RWPE2 (cell line): ENCODE results near the gene LEPROT.

Source experiments
- ATAC-seq: fragments of 200-7000 bp; cut with Tn5 transposase; 3 replicates; pipeline ENCODE4 v1.9.1; 2021; ENCODE audit warnings: low read depth
- DNase-seq: peaks from one replicate; pipeline ENCODE4 v3.0.0-alpha.2; 2020; ENCODE audit warnings: low spot score
- H3K27ac ChIP-seq: fragments of 450-650 bp; 2 replicates; pipeline ENCODE4 v1.5.1; 2017; ENCODE audit warnings: mild to moderate bottlenecking; ENCODE audit not compliant: poor library complexity, severe bottlenecking
- H3K27me3 ChIP-seq: fragments of 250-450 bp; sonication (Bioruptor Pico); 2 replicates; pipeline ENCODE4 v1.5.1; 2021; ENCODE audit warnings: mild to moderate bottlenecking, moderate library complexity; ENCODE audit not compliant: insufficient read depth, poor library complexity, severe bottlenecking
- H3K36me3 ChIP-seq: fragments of 250-450 bp; sonication (Bioruptor Pico); 2 replicates; pipeline ENCODE4 v1.5.1; 2020; ENCODE audit warnings: low read depth, mild to moderate bottlenecking, moderate library complexity
- H3K4me1 ChIP-seq: fragments of 250-450 bp; sonication (Bioruptor Pico); 2 replicates; pipeline ENCODE4 v1.5.1; 2021; ENCODE audit warnings: mild to moderate bottlenecking, moderate library complexity; ENCODE audit not compliant: insufficient read depth, poor library complexity, severe bottlenecking
- H3K4me3 ChIP-seq: fragments of 250-450 bp; sonication (Bioruptor Pico); 2 replicates; pipeline ENCODE4 v1.5.1; 2021; ENCODE audit warnings: mild to moderate bottlenecking, moderate library complexity; ENCODE audit not compliant: severe bottlenecking
- H3K9me3 ChIP-seq: fragments of 250-450 bp; sonication (Bioruptor Pico); 2 replicates; pipeline ENCODE4 v1.5.1; 2021; ENCODE audit warnings: mild to moderate bottlenecking, moderate library complexity; ENCODE audit not compliant: severe bottlenecking
- CTCF ChIP-seq: fragments of 450-650 bp; IDR thresholded peaks from one replicate; pipeline ENCODE4 v1.5.1; 2017; ENCODE audit warnings: mild to moderate bottlenecking, moderate library complexity; ENCODE audit not compliant: poor library complexity, severe bottlenecking

The LEPROT gene

DNA sequence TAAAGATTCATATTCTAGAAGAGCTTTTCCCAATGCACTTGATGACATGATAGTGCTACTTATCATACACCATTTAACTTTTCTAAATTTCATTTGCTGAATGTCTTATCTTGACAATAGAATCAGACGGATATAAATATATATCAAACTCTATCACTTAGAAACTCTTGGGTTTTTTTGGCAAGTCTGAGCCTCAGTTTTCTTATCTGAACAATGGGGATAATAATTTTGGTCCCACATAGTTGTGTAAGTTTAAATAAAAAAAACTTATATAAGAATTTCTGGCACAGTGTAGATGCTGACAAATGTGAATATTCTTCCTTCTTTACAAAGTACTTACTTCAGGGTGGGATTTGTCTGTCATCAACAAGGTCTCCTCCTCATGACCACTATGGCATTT lies 21.5 kb upstream of the LEPROT start:
- H3K4me3 ChIP-seq, result no peak overlapping the region
- H3K9me3 ChIP-seq, result no peaks in the 10 kb centered on the region
- no peaks in the 10 kb centered on the region for H3K27me3 ChIP-seq
- H3K4me1 ChIP-seq, result no peaks in the 10 kb centered on the region
- DNase-seq, result no peak
- no peak overlapping the region for H3K27ac ChIP-seq
- no peaks in the 10 kb centered on the region for H3K36me3 ChIP-seq
- ATAC-seq, result no peak
- TF ChIP-seq CTCF, result no peak

DNA sequence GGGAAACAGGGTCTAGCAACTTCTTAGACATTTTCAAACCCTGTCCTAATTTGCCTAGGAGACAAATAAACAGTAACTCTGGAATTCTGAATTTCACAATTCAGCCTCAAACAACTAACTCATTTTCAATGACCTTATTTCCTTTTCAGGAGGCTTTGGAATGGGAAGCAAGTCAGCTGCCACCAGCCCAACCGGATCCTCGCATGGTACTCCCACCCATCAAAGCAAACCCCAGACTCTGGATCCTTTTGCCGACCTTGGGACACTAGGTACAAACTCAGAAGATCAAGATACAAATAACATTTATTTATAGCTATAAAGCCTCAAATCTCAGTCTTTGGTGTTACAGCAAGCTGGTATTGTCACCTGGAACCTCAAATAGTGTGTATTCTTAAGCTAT lies 18.9 kb upstream of the LEPROT start:
- no peaks in the 10 kb centered on the region for H3K36me3 ChIP-seq
- H3K27ac ChIP-seq, result no peak overlapping the region
- no peak for TF ChIP-seq CTCF
- no peaks in the 10 kb centered on the region for H3K4me1 ChIP-seq
- H3K9me3 ChIP-seq, result no peaks in the 10 kb centered on the region
- H3K27me3 ChIP-seq, result no peaks in the 10 kb centered on the region
- ATAC-seq (no peak), DNase-seq (no peak)
- H3K4me3 ChIP-seq, result no peak overlapping the region

DNA sequence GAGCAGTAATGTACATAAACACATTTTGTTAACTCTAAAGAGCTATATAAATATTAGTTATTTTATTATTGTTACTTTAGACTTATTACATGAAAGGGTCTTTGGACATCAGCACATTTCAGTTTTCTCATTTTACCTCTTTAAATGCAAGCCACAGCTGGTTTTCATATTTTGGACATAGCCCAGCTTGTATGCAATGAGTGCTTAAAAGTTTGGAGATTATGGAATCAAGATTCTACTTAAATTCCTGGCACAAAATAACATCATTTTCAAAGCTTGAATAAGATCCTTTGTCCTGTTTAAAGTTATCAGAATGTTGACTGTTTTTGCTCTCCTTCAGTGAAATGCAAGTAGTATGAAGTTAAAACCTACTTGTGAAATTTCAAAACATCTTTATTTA lies 15.5 kb upstream of the LEPROT start:
- Histone ChIP-seq H3K27me3 (no peaks in the 10 kb centered on the region), H3K4me1 (no peaks in the 10 kb centered on the region), H3K4me3 (no peak overlapping the region), H3K27ac (no peak overlapping the region), H3K36me3 (no peaks in the 10 kb centered on the region), H3K9me3 (no peaks in the 10 kb centered on the region)
- DNase-seq (no peak), ATAC-seq (no peak)
- no peak for TF ChIP-seq CTCF

DNA sequence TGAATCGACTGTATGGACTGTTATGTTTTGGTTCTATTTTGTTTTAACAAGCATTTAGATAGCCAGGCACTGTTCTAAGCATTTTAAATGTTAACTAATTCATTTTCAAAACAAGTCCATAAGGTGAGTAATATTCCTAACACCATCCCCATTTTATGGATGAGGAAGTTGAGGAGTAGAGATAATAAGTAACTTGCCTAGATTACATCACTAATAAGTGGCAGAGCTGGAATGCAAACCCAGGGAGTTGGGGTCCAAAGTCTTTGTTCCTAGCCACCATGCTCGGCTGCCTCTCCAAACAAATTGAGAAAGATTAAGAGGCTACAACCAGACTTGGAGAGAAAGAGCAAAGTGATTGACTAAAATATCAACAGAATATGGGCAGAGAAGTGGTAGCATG lies 12.6 kb upstream of the LEPROT start:
- no peaks in the 10 kb centered on the region for H3K36me3 ChIP-seq
- H3K4me1 ChIP-seq, result no peaks in the 10 kb centered on the region
- DNase-seq (no peak), ATAC-seq (no peak)
- no peaks in the 10 kb centered on the region for H3K27me3 ChIP-seq
- no peak overlapping the region for H3K4me3 ChIP-seq
- no peaks in the 10 kb centered on the region for H3K9me3 ChIP-seq
- H3K27ac ChIP-seq, result no peak overlapping the region
- no peak for TF ChIP-seq CTCF

DNA sequence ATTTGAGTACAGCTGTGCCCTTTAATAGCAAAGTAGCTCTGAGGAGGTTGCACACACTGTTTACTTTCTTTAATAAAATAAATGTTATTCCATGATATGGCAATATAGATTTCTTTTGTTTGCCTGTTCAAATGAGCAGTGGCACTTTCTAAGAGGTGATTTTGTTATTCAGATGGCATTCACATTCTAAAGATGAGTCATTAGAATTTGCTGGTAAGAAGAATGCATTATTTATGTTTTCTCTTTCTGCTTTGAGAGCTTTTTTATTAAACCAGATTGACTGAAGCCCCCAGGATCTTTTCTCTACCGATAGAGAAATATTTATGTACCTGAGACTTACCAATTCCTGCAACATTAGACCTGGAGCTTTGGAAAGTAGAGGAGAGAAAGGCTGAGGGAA lies 11.2 kb upstream of the LEPROT start:
- no peaks in the 10 kb centered on the region for H3K27me3 ChIP-seq
- no peaks in the 10 kb centered on the region for H3K4me1 ChIP-seq
- ATAC-seq, result no peak
- no peaks in the 10 kb centered on the region for H3K36me3 ChIP-seq
- H3K27ac ChIP-seq, result no peak overlapping the region
- no peaks in the 10 kb centered on the region for H3K9me3 ChIP-seq
- no peak for DNase-seq
- TF ChIP-seq CTCF, result no peak
- no peak overlapping the region for H3K4me3 ChIP-seq
